Mesothelial cell of epicardium (in vitro differentiated cells): ENCODE measurements around the gene KLRF2. TPM values are rescaled to one million over a fixed set of nuclear protein-coding genes. Genes with fewer than 3 reads are reported as not detected.

ENCODE experiments used
- DNase-seq, 2 experiments: peaks; one replicate each; pipeline ENCODE4 v3.0.0; 2021; ENCODE audit warnings: low spot score in 2 of 2; ENCODE audit not compliant: unreplicated experiment in 2 of 2
- H3K27ac Mint-ChIP-seq: 2 replicates; pipeline ENCODE4 v1.8.0; 2021; ENCODE audit warnings: mixed read lengths
- H3K27me3 Mint-ChIP-seq: 2 replicates; pipeline ENCODE4 v1.8.0; 2021; ENCODE audit warnings: low read depth, mixed read lengths
- H3K36me3 Mint-ChIP-seq: 2 replicates; pipeline ENCODE4 v1.8.0; 2021; ENCODE audit warnings: mixed read lengths
- H3K4me1 Mint-ChIP-seq: 2 replicates; pipeline ENCODE4 v1.8.0; 2021; ENCODE audit warnings: mixed read lengths
- H3K4me3 Mint-ChIP-seq: 2 replicates; pipeline ENCODE4 v1.8.0; 2021; ENCODE audit warnings: mild to moderate bottlenecking, moderate library complexity, mixed read lengths
- H3K9me3 Mint-ChIP-seq: 2 replicates; pipeline ENCODE4 v1.8.0; 2021; ENCODE audit warnings: mixed read lengths
- CTCF ChIP-seq: fragments of 200-600 bp; sonication (generic); IDR thresholded peaks from one replicate; pipeline ENCODE4 v1.5.0; 2021; ENCODE audit warnings: antibody characterized with exemption; ENCODE audit not compliant: unreplicated experiment
- total RNA-seq: library from RNA; stranded (reverse); gene quantifications from 3 replicates; pipeline ENCODE4 v1.2.1, GENCODE V29; 2021

The KLRF2 gene
- total RNA-seq, 1 donor from 2014 or later: not detected

- H3K27me3 Mint-ChIP-seq: no peaks in the 10 kb centered on the region
- no peak for TF ChIP-seq CTCF
- no peak overlapping the region for H3K27ac Mint-ChIP-seq
- H3K36me3 Mint-ChIP-seq: no peaks in the 10 kb centered on the region
- no peaks in the 10 kb centered on the region for H3K4me1 Mint-ChIP-seq
- H3K4me3 Mint-ChIP-seq: no peak overlapping the region
- DNase-seq: no peak
- H3K9me3 Mint-ChIP-seq: no peaks in the 10 kb centered on the region
Observed at GRCh38 chr12:9895215-9895971, 14.1 kb downstream of the KLRF2 start.

GRCh38 chr12:9897535-9897934 lies 16.2 kb downstream of the KLRF2 start:
- no peaks in the 10 kb centered on the region for H3K27me3 Mint-ChIP-seq
- no peak for DNase-seq
- H3K4me1 Mint-ChIP-seq: no peaks in the 10 kb centered on the region
- no peak overlapping the region for H3K4me3 Mint-ChIP-seq
- H3K27ac Mint-ChIP-seq: no peak overlapping the region
- TF ChIP-seq CTCF: no peak
- no peaks in the 10 kb centered on the region for H3K36me3 Mint-ChIP-seq
- H3K9me3 Mint-ChIP-seq: peaks cover 9% of the 10 kb centered on the region

GRCh38 chr12:9899209-9899608 lies 17.9 kb downstream of the KLRF2 start:
- DNase-seq: no peak
- Mint-ChIP-seq H3K36me3 (no peaks in the 10 kb centered on the region), H3K9me3 (peaks cover 24% of the 10 kb centered on the region), H3K27ac (no peak overlapping the region), H3K4me1 (no peaks in the 10 kb centered on the region), H3K27me3 (no peaks in the 10 kb centered on the region), H3K4me3 (no peak overlapping the region)
- no peak for TF ChIP-seq CTCF

- Mint-ChIP-seq H3K4me3 (no peak overlapping the region), H3K9me3 (peaks cover 37% of the 10 kb centered on the region), H3K27me3 (no peaks in the 10 kb centered on the region), H3K4me1 (no peaks in the 10 kb centered on the region), H3K27ac (no peak overlapping the region), H3K36me3 (no peaks in the 10 kb centered on the region)
- DNase-seq: no peak
- TF ChIP-seq CTCF: no peak
Observed at GRCh38 chr12:9900930-9901329, 19.6 kb downstream of the KLRF2 start.

GRCh38 chr12:9902539-9903228 lies 21.4 kb downstream of the KLRF2 start:
- Mint-ChIP-seq H3K27me3 (no peaks in the 10 kb centered on the region), H3K27ac (no peak overlapping the region), H3K36me3 (no peaks in the 10 kb centered on the region), H3K9me3 (peaks cover 45% of the 10 kb centered on the region), H3K4me3 (no peak overlapping the region), H3K4me1 (no peaks in the 10 kb centered on the region)
- no peak for DNase-seq
- no peak for TF ChIP-seq CTCF
